ENCODE data around the gene TAC4. TPM values are rescaled to one million over a fixed set of nuclear protein-coding genes. Genes with fewer than 3 reads are reported as not detected.

TAC4 gene, protein sequence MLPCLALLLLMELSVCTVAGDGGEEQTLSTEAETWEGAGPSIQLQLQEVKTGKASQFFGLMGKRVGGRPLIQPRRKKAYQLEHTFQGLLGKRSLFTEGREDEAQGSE
- not detected in 2 replicates for total RNA-seq (2014; rRNA removed; shearing (Covaris generic); ENCODE audit: low replicate concordance)

DNA sequence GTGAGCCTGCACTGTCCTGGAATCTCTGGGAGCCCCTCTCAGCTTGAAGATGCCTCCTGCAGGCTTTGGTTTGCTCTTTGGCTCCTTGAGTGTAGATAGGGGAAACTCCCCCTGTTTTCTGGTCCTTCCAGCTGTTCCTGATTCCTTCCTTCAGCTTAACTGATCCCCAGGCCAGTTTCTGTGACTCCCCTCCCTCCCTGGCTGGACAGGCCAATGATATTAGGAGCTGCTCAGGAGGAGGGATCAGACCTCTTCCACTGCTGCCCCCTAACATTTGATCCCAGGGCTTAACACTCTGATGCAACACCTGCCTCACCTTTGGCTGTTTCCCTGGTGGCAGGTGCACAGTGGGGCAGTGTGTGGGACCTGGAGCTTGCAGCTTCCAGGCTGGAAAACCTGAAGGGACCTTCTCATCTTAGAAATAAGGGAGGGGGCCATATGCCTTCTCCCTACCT is at the start of gene TAC4:
Gene TAC4 (minus strand): TSS at position 51 of the 455 bp plus-strand sequence. CDS start 52 bp downstream, outside the sequence.
- no peak for DNase-seq (ENCODE audit: low read depth)
- in situ Hi-C loops (cut with HindIII; ENCODE audit: low pct_unique_long_range_greater_than_20kb, low sequenced_read_pairs) = no loop called here

DNA sequence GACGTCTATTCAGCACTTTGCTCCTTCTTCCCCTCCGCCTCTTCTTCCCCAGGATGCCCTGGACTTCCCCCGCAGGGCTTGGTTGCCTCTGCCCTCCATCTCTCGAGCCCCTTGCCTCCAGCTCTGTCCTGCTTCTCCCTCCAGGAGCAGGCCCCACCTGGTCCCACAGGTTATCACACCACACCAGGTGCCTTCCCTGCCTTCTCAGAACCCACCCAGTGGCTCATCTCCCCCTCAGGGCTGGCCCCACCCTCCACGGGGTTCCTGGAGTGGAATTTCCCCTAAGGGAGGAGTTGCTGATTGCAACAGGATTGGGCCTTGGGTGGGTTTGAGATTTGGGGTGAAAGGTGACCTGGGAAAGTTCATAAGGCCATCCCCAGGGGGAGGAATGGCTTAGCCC is 49.0 kb upstream of the TAC4 start:
- in situ Hi-C loops (cut with HindIII; ENCODE audit: low pct_unique_long_range_greater_than_20kb, low sequenced_read_pairs) = no loop called here
- DNase-seq (ENCODE audit: low read depth) = no peak

DNA sequence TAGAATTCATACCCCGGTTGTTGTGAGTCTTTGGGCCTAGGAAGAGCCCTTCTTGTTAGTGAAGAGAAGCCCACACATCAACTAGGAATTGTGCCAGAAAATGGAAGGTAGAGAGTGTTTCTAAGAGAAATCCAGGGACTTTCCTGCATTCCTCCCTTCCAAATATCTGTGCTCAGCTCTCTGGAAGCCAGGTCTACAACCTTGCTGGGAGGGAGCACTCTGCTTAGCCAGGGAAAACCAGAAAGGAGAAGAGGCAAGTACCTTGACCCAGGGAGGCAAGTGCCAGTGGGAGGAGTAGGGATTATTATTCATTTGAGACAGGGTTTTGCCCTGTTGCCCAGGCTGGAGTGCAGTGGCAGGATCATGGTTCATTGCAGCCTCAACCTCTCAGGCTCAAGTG is 48.4 kb upstream of the TAC4 start:
- no peak for DNase-seq (ENCODE audit: low read depth)
- in situ Hi-C loops (cut with HindIII; ENCODE audit: low pct_unique_long_range_greater_than_20kb, low sequenced_read_pairs) = no loop called here

DNA sequence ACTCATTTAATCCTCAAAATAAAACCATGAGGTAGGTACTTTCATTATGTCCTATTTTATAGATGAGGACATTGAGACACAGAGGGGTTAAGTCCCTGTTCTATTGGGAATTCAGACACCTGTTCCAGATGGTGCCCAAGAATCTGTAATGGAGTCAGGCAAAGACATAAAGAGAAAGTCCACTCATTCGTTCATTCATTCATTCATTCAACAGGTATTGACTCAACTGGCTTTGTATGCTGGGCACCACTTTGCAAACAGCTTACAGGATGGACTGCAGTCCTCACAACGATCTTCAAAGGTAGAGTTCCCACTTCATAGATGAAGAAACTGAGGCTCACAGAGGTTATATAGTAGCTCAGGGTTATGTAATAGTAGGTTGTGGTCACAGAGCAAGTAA is 47.9 kb upstream of the TAC4 start:
- in situ Hi-C loops (cut with HindIII; ENCODE audit: low pct_unique_long_range_greater_than_20kb, low sequenced_read_pairs) = no loop called here
- no peak for DNase-seq (ENCODE audit: low read depth)

DNA sequence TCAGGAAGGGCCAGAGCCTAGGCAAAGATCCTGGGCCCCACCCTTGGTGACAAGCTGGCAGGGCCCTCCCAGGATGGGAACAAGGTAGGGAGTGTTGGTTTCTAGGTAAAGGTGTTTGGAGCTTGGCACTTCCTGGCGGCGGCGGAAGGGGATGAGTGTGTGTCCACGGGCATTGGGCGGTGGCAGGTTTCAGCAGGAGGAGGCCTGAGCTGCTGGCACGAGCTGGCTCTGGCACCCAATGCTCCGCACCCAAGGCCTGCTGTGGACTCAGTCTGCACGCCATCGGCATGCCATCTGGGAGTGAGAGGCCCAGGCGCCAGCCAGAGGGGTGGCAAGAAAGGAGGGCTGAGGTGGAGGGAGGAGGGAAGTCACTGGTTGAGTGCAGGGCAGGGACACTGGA is 46.9 kb upstream of the TAC4 start:
- in situ Hi-C loops (cut with HindIII; ENCODE audit: low pct_unique_long_range_greater_than_20kb, low sequenced_read_pairs) = no loop called here
- no peak for DNase-seq (ENCODE audit: low read depth)

DNA sequence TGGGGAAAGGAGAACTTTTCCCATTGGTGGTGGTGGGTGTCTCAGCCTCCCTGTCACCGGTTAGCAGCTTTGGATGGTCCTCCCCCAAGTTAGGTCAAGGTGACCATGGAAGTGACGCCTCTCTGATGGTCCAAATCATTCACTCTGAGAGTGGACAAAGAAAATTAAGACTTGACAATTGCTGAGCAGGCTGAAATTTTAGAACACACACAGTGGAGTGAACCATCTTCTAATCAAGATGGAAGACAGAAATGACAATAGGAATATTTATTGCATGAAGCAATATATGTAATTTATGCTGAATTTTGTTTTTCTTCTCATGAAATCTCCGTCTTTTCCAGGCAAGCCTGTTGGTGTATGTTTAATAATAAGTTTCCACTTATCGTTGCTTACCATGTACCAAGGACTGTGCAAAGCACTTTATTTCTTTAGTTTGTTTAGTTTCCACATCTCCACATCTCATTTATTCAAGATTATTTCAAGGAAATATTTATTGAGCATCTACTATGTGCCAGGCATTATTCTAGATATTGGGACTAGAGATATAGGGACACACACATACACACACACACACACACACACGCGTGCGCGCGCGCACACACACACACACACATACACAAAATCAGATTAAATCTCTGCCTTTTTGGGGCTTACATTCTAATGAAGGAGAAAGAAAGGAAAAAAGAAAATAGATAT is 44.0 kb upstream of the TAC4 start:
- in situ Hi-C loops (cut with HindIII; ENCODE audit: low pct_unique_long_range_greater_than_20kb, low sequenced_read_pairs) = no loop called here
- DNase-seq (ENCODE audit: low read depth) = no peak

DNA sequence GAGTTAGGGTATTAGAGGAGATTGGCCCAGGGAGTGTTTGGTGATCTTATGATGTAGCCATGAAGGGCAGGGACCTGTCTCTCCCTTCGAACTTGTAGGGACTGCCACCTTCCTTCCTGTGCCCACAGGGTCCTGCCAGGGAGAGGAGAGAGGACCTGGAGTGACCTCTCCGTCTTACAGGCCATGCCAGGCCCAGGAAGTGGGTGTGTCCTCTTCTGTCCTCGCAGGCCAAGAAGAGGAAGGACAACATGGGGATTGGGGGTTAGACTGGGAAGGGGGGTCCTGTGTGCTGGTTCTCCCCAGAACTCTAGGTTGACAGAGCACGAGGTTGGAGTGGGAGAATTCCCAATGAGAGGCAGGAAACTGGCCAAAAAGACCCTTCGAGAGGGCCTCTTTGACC is 43.4 kb upstream of the TAC4 start:
- no peak for DNase-seq (ENCODE audit: low read depth)

DNA sequence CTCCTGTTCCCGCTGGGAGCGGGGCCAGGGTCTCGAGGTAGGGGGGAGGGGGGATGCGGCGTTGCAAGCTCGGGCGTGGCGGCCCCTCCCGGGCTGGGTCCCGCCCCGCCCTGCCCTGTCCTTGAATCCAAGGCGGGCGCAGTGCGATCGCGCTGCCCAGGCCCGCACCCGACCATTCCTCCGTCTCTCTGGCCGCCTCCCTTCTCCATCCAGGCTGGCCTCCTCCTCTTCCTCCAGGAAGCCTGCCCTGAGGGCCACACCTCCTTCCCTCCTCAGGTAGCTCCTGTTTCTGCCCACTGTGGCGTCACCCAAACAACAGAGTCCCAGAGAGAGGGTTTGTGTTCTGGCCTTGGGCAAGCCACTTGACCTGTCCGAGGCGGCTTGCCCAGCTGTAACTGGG is 43.0 kb upstream of the TAC4 start:
- no peak for DNase-seq (ENCODE audit: low read depth)
- in situ Hi-C loops (cut with HindIII; ENCODE audit: low pct_unique_long_range_greater_than_20kb, low sequenced_read_pairs) = no loop called here

More for the DNA sequence above, 43.4 kb upstream of the TAC4 start:
- in situ Hi-C loops (cut with HindIII; ENCODE audit: low pct_unique_long_range_greater_than_20kb, low sequenced_read_pairs) = no loop called here

DNA sequence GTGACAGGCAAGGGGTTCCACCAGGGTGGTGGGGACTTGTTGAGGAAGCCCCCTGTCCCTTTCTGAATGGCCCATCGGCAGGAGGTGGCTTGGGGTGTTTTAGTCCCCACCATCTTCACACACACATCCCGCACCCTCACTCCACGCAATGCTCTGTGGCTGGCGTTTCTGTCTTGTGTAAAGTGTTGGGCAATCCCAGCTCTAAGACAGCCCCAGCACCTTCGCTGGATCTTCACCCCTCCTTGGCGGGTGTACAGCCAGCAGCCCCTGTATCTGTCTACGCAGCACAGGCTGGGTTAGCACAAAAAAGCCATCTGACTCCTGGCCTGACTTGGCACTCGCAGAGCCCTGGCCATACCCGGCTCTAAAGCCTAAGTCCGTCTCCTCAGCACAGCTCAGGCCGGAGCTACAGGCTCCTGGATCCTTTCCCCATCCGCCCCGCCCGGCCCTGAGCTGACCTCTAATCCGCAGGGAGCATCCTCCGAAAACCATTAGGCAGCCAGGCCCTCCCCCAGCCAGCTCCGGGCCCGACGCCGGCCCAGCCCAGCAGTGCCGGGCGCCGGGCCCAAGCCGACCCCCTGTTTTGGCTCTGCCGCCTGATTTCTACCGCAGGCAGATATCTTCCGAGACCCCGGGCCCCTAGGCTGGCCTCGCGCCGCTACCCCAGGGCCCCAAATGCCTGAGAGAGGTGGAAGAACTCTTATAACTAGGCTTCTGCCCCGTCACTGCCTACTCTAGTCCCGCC is 42.4 kb upstream of the TAC4 start:
- in situ Hi-C loops (cut with HindIII; ENCODE audit: low pct_unique_long_range_greater_than_20kb, low sequenced_read_pairs) = no loop called here
- DNase-seq (ENCODE audit: low read depth) = no peak

DNA sequence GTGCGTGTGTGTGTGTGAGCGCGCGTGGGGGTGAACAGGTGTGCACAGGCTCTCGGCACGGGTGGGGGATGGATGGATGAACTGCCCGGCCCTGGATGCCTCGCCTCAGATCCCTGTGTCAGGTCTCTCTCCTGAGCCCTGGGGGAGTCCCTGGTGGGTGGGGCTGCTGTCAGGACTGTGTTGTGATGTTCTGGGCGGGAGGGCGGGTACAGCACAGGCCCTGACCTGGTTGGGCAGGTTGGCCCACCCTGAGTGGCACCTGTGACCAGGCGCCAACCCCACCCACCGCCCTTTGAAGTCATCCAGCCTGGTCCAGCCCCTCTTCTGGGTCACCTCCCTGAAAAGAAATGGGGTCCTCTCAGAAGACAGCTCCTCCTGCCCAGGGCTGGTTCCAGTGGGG is 41.6 kb upstream of the TAC4 start:
- DNase-seq (ENCODE audit: low read depth) = no peak
- in situ Hi-C loops (cut with HindIII; ENCODE audit: low pct_unique_long_range_greater_than_20kb, low sequenced_read_pairs) = no loop called here

DNA sequence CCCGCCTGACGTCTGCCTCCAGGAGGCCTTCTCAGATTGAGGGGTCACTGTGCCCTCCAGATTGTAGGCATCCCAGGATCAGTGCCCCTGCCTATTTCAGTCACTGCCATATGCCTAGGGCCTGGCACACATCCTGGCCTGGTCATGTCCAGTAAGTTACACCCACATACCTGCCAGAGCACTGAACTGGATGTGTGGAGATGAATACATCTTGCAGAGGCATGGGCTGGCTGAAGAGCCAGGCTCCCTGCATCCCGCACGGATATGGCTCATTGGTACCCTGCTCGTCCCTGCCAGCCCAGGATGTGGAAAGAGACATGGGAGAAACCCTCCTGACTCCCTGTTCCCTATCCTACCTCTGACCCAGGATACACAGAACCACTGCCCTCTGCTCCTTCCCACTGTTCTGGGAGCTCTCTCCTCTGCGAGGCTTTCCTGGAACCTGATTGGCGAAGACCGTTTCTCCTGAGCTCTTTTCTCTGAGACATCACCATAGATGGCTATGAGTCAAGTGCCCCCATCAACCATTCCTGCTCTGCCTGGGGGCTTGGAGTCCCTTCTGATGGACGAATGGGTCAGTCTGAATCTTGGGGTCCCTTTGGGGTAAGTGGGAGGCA is 40.0 kb upstream of the TAC4 start:
- in situ Hi-C loops (cut with HindIII; ENCODE audit: low pct_unique_long_range_greater_than_20kb, low sequenced_read_pairs) = no loop called here
- no peak for DNase-seq (ENCODE audit: low read depth)

DNA sequence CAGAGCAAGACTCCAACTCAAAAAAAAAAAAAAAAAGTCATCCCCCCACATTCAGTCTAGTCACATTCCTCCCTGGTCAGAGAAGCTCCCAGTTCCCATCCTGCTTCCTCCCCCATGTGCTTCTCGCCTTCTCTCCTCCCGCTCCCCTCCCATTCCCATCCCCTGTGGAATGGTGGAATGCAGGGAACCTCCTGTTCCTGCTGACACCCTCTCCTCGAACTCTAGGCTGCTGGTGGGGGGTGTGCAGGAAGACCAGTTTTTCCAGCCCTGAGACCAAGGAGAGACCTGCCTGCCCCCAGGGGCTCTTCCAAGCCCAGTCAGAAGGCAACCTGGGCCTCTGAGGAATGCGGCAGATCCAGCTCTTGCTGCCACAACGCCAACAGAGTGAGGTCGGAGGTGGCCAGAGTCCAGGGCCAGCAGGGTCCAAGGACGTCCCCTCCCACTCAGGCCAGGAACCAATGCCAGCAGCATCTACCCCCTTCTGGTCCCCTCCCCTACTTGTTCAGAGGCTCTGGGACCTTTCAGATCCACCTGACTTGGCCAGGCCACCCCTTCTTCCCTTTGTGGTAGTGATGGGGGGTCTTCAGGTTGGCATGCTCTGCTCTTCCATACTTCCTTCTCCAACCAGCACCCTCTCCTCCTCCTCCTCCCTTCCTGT is 39.3 kb upstream of the TAC4 start:
- no peak for DNase-seq (ENCODE audit: low read depth)
- in situ Hi-C loops (cut with HindIII; ENCODE audit: low pct_unique_long_range_greater_than_20kb, low sequenced_read_pairs) = no loop called here

DNA sequence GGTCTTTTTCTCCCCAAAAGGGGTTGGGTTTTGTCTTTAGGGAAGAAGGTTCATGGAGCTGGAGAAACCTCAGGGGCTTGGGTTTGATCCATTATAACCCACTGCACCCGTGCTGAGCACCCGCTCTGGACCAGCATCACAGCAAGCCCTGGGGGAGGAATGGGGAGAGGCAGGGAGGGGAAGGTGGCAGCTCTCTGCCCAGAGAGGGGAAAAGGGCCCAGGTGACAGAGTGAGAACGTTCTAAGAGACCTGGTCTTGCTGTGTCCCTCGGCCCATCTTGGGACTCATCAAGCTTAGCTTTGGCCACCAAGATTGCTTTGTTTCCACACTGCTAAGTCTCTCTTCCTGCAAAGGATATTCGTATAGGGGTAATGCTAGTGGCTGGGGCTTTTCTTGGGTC is 38.2 kb upstream of the TAC4 start:
- in situ Hi-C loops (cut with HindIII; ENCODE audit: low pct_unique_long_range_greater_than_20kb, low sequenced_read_pairs) = no loop called here
- DNase-seq (ENCODE audit: low read depth) = no peak

DNA sequence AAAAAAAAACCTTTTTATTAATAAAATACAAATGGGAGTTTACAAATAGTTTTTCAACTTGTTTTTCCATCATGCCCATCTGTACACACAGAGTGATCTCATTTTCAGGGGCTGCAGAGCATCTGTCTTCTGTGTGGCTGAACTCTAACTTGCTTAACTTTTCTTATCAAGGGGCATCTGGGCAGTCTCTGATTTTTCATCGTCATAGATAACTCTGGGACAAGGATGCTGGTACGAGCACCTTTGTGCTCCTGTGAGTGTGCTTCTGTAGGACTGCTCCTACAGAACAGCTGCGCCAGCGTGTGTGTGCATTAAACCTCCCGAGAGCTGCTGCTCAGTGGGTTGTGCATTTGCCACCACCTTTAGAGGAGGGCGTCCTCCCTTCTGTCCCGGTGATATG is 34.6 kb upstream of the TAC4 start:
- in situ Hi-C loops (cut with HindIII; ENCODE audit: low pct_unique_long_range_greater_than_20kb, low sequenced_read_pairs) = no loop called here
- DNase-seq (ENCODE audit: low read depth) = no peak

DNA sequence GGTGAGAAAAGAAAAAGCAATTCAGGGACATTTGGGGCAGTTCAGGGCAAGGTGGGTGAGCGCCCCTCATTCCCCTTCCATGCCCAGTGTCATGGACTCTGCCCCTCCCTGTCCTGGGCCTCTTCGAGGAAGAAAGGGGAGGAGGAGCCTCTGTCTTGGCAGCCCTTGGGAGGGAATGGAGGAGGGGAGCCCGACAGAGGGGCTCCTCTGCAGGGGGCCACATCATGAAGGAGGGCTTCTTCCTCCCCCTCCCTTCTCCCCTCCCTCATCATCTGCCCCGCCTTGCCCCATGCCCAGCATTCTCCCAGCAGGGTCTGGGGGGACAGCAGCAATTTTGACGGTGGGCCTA is 33.2 kb upstream of the TAC4 start:
- no peak for DNase-seq (ENCODE audit: low read depth)
- in situ Hi-C loops (cut with HindIII; ENCODE audit: low pct_unique_long_range_greater_than_20kb, low sequenced_read_pairs) = no loop called here

DNA sequence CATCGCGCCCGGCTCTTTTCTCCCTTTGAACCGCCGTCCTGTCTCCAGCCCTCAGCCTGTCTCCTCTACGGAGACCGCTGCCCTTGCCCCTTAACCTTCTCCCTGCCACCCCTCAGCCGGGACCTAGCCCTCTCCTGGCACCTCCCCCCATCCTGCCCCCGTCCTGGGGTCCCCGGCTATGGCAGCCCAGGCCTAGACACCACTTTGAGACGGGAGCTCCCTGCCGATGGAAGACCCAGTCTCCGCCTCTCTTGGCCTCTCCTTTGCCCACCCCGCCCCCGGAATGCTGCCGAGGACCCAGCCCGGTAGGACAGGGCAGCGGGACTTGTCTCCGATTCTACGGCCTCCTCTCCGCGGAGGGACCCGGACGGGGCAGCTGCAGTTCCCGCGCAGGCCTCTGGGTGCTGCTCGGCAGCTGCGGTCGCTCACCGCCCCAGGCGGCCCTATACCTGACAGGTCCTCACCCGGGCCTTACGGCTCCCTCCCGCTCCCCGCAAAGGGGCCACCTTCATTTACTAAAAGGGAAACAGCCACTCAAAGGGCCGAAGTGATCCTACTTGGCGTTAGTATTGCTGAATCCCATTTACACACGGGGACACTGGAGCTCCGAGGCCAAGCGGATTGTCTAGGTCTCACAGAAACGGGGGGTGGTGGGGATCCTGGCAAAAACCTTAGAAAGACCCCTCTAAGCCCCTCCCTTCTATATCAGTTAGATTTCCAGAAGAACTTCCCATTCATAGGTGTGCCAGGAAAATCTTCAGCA is 32.6 kb upstream of the TAC4 start:
- in situ Hi-C loops (cut with HindIII; ENCODE audit: low pct_unique_long_range_greater_than_20kb, low sequenced_read_pairs) = no loop called here
- peak; percentile 57 for DNase-seq (ENCODE audit: low read depth)

DNA sequence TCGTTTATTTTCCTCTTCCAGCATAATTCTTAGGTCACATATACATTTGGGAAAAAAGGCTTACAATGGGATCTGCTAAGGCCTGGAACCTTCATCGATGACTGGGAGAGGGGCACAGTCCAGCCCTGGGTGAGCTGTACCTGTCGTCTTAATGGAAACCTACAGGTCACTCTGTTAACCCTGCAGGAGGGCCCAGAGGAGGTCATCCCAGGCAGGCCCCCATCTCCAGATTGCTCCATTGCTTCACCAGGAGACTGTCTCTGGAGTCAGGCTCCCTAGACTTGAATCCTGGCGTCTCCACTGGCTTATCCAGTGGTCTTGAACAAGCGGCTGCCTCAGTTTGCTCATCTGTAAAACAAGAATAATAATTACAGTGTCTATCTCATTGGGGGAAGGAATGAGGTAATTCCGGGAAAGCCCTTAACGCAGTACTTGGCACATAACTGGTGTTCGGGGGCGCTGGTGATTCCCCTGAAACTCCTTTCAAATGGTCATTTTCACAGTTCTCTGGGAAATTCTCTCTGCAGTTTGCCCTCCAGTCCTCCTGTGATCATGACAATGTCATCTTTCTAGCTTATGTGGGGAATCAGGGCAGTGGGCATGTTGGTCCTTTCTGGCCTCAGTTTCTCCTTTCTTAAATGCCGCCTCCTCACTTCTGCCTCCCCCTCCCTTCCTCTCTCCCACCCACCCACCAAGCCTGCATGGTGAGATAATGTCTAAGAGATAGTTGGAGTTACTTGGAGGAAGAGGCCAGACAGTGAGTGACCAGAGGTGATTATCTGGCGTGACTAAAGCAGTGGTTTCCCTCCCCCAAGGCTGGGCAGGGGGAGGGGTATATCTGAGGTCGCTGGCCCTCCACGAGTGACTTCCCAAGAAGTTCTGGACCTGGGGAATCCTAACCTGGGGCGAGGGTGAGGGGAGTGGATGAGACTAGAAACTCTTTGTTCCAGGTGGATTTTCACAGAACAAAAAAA is 31.3 kb upstream of the TAC4 start:
- no peak for DNase-seq (ENCODE audit: low read depth)
- in situ Hi-C loops (cut with HindIII; ENCODE audit: low pct_unique_long_range_greater_than_20kb, low sequenced_read_pairs) = no loop called here
